Right lobe of liver (tissue), 6 donors: ENCODE results near the gene CCT3. TPM values are rescaled to one million over a fixed set of nuclear protein-coding genes. Genes with fewer than 3 reads are reported as not detected.
"Not testable (repeated sequence)": the region's sequence is repeated elsewhere in the genome, so short reads cannot be mapped to it uniquely, and the experiment has no call there.

Experiments
- ATAC-seq, 4 donors: fragments of 200-7000 bp; cut with Tn5 transposase; one replicate each; pipeline ENCODE4 v1.9.1; 2020; ENCODE audit warnings: mild to moderate bottlenecking in 4 of 4, moderate library complexity in 4 of 4
- DNase-seq, 3 donors: peaks; one replicate each; pipeline ENCODE4 v3.0.0-alpha.2; 2020
- H3K27ac ChIP-seq, 3 donors: fragments of 200-600 bp; one replicate each; pipeline ENCODE4 v1.8.0; 2022
- H3K27me3 ChIP-seq, 2 donors: fragments of 200-600 bp; one replicate each; pipeline ENCODE4 v1.8.0; 2022
- H3K36me3 ChIP-seq, 4 donors: fragments of 200-600 bp; sonication (generic) in 1 of 4; one replicate each; pipeline versions ENCODE4 v1.5.1 to v1.8.0; 2017 to 2022; ENCODE audit warnings: control low read depth in 1 of 4
- H3K4me1 ChIP-seq, 4 donors: fragments of 200-600 bp; sonication (generic) in 1 of 4; one replicate each; pipeline versions ENCODE4 v1.5.1 to v1.8.0; 2017 to 2022; ENCODE audit warnings: control low read depth in 1 of 4
- H3K4me3 ChIP-seq, 3 donors: fragments of 200-600 bp; one replicate each; pipeline ENCODE4 v1.8.0; 2022
- H3K9me3 ChIP-seq, 4 donors: fragments of 200-600 bp; sonication (generic) in 1 of 4; one replicate each; pipeline versions ENCODE4 v1.5.1 to v1.8.0; 2017 to 2022; ENCODE audit warnings: control low read depth in 1 of 4
- CTCF ChIP-seq, 4 donors: fragments of 200-600 bp in 3 of 4; fragments of 450-650 bp in 1 of 4; IDR thresholded peaks; one replicate each; pipeline versions ENCODE4 v1.5.1 to v1.8.0; 2016 to 2022; ENCODE audit warnings: antibody characterized with exemption in 4 of 4, mild to moderate bottlenecking in 2 of 4
- POLR2A ChIP-seq: fragments of 450-650 bp; IDR thresholded peaks from one replicate; pipeline ENCODE4 v1.6.1; 2017; ENCODE audit warnings: antibody characterized with exemption, mild to moderate bottlenecking
- WGBS: methylation state at CpG from one replicate; pipeline ENCODE4 v1.1.6; 2018; ENCODE audit warnings: low coverage, low lambda C conversion rate; ENCODE audit not compliant: insufficient coverage; ENCODE audit errors: missing lambda C conversion rate; 5-methylcytosine and 5-hydroxymethylcytosine counted together
- intact Hi-C, 2 donors: fragments of 100-400 bp; cut with DNase I; formaldehyde crosslinking; loops; one replicate each; pipeline versions ENCODE4 v1.11.2 to v1.14.1; 2022
- total RNA-seq, 6 experiments: library from RNA; depleted of rRNA in 2 of 6; stranded (reverse); fragments of >200 nt in 2 of 6; fragmentation: NEBNext Ultra II Directional in 3 of 6; extraction: Animal tissue kit (Norgen Biotek cat#: 25700) in 3 of 6; gene quantifications; one replicate each; pipeline versions ENCODE4 v1.1.0 to v1.2.4, GENCODE V29; 2016 to 2023
- donor health status: DM: no; HTN: yes; CAD: no.
- donor health status: DM: no; HTN: no; CAD: no.
- donor health status: DM: no; HTN: no; CAD: no.
- donor health status: DM: no; HTN: yes; CAD: no.
- donor health status: DM: no; HTN: yes; CAD: no.

The CCT3 gene
- total RNA-seq, 6 experiments from 2014 or later: 79.3 to 179 (median 115) TPM

GRCh38 chr1:156357977-156358376 lies 19.9 kb upstream of the CCT3 start:
- H3K4me1 ChIP-seq: peaks cover 0 to 8% (median 0%) of the 10 kb centered on the region in 4 donors
- intact Hi-C loops: no loop called here
- 100% methylated on average over 2 of the region's 2 CpGs for WGBS
- H3K9me3 ChIP-seq: no peaks in the 10 kb centered on the region
- no peak overlapping the region for H3K4me3 ChIP-seq
- H3K36me3 ChIP-seq: no peaks in the 10 kb centered on the region
- H3K27me3 ChIP-seq: no peaks in the 10 kb centered on the region
- TF ChIP-seq POLR2A (no peak), CTCF (IDR thresholded peaks at IDR 0.05) (no peak)
- no peak for ATAC-seq
- H3K27ac ChIP-seq: no peak overlapping the region
- no peak for DNase-seq

GRCh38 chr1:156356875-156357534 lies 18.9 kb upstream of the CCT3 start:
- peak; percentile 74 to 83 (median 82) for DNase-seq
- peak; percentile 98 to 99 (median 98) for ATAC-seq
- Histone ChIP-seq H3K4me1 (peaks cover 0 to 8% (median 0%) of the 10 kb centered on the region in 4 donors), H3K27ac (no peak overlapping the region), H3K36me3 (no peaks in the 10 kb centered on the region), H3K27me3 (no peaks in the 10 kb centered on the region), H3K4me3 (no peak overlapping the region), H3K9me3 (no peaks in the 10 kb centered on the region)
- intact Hi-C loops: no loop called here
- 21% methylated on average over 11 of the region's 22 CpGs for WGBS
- TF ChIP-seq CTCF (IDR thresholded peaks at IDR 0.05) (peak; percentile 52 to 98 (median 80)), POLR2A (no peak)

- TF ChIP-seq CTCF (IDR thresholded peaks at IDR 0.05): no peak
- no peak for TF ChIP-seq POLR2A
- Histone ChIP-seq H3K27ac (no peak overlapping the region), H3K27me3 (no peaks in the 10 kb centered on the region), H3K9me3 (no peaks in the 10 kb centered on the region), H3K4me1 (peaks cover 0 to 8% (median 0%) of the 10 kb centered on the region in 4 donors), H3K36me3 (no peaks in the 10 kb centered on the region), H3K4me3 (no peak overlapping the region)
- intact Hi-C loops: no loop called here
- DNase-seq: no peak
- no peak for ATAC-seq
- 25% methylated on average over 6 of the region's 6 CpGs for WGBS
These were observed 18.3 kb upstream of the CCT3 start for GRCh38 chr1:156356262-156356874.

GRCh38 chr1:156352481-156352880 lies 14.4 kb upstream of the CCT3 start:
- H3K9me3 ChIP-seq, H3K4me1 ChIP-seq, H3K4me3 ChIP-seq, intact Hi-C loops, H3K36me3 ChIP-seq, DNase-seq, H3K27ac ChIP-seq, ATAC-seq, H3K27me3 ChIP-seq: not testable (repeated sequence)
- 84% methylated on average over 11 of the region's 13 CpGs for WGBS

GRCh38 chr1:156347331-156347730 lies 9.2 kb upstream of the CCT3 start:
- intact Hi-C loops: no loop called here
- WGBS: 71% methylated on average over 4 of the region's 4 CpGs
- H3K36me3 ChIP-seq: no peaks in the 10 kb centered on the region
- TF ChIP-seq POLR2A (no peak), CTCF (IDR thresholded peaks at IDR 0.05) (no peak)
- no peaks in the 10 kb centered on the region for H3K4me1 ChIP-seq
- no peak overlapping the region for H3K27ac ChIP-seq
- no peak for ATAC-seq
- DNase-seq: no peak
- no peaks in the 10 kb centered on the region for H3K9me3 ChIP-seq
- H3K27me3 ChIP-seq: no peaks in the 10 kb centered on the region
- no peak overlapping the region for H3K4me3 ChIP-seq
